Mucosa of gallbladder (tissue), 1 donor: ENCODE results near the gene PLP2. TPM values are rescaled to one million over a fixed set of nuclear protein-coding genes. Genes with fewer than 3 reads are reported as not detected.

Experiments
- DNase-seq: peaks from one replicate; pipeline ENCODE4 v3.0.0-alpha.2; 2020; ENCODE audit warnings: low spot score
- total RNA-seq: library from RNA; stranded (reverse); gene quantifications from one replicate; pipeline ENCODE4 v1.2.1, GENCODE V29; 2021
- donor health status: DM: no; HTN: no; CAD: no.

Gene PLP2
- total RNA-seq, 1 donor from 2014 or later, result 44.0 TPM

- no peak for DNase-seq
These were observed 37.9 kb downstream of the PLP2 start for GRCh38 chrX:49209434-49210251.

- DNase-seq, result no peak
These were observed 38.7 kb downstream of the PLP2 start for GRCh38 chrX:49210406-49210805.

GRCh38 chrX:49211074-49211473 is 39.4 kb downstream of the PLP2 start:
- no peak for DNase-seq

- no peak for DNase-seq
These were observed 40.5 kb downstream of the PLP2 start for GRCh38 chrX:49212209-49212608.

GRCh38 chrX:49212861-49213260 is 41.2 kb downstream of the PLP2 start:
- no peak for DNase-seq

- DNase-seq, result no peak
These were observed 42.7 kb downstream of the PLP2 start for GRCh38 chrX:49214416-49214815.

- no peak for DNase-seq
These were observed 43.4 kb downstream of the PLP2 start for GRCh38 chrX:49214996-49215526.

GRCh38 chrX:49220100-49220499 is 48.4 kb downstream of the PLP2 start:
- no peak for DNase-seq

GRCh38 chrX:49221868-49222267 is 50.2 kb downstream of the PLP2 start:
- DNase-seq, result no peak

Other genes with a start within 250 kb of the PLP2 start
- gene OTUD5, start 214.3 kb upstream of the PLP2 start, total RNA-seq, result 57.3 TPM
- 6.5 TPM for gene KCND1, start 200.1 kb upstream of the PLP2 start, total RNA-seq
- 52.7 TPM for gene GRIPAP1, start 169.6 kb upstream of the PLP2 start, total RNA-seq
- 59.5 TPM for gene TFE3, start 128.5 kb upstream of the PLP2 start, total RNA-seq
- 18.8 TPM for gene CCDC120, start 112.9 kb upstream of the PLP2 start, total RNA-seq
- 41.8 TPM for gene PRAF2, start 97.9 kb upstream of the PLP2 start, total RNA-seq
- 65.5 TPM for gene WDR45, start 92.0 kb upstream of the PLP2 start, total RNA-seq
- 22.7 TPM for gene GPKOW, start 48.2 kb upstream of the PLP2 start, total RNA-seq
- 18.3 TPM for gene MAGIX, start 9.1 kb upstream of the PLP2 start, total RNA-seq
- 16.3 TPM for gene PRICKLE3, start 14.5 kb downstream of the PLP2 start, total RNA-seq
- gene SYP, start 28.3 kb downstream of the PLP2 start, total RNA-seq, result 1.9 TPM
- 0.20 TPM for gene CACNA1F, start 61.4 kb downstream of the PLP2 start, total RNA-seq
- 20.0 TPM for gene CCDC22, start 63.6 kb downstream of the PLP2 start, total RNA-seq
- gene FOXP3, start 92.8 kb downstream of the PLP2 start, total RNA-seq, result 0.09 TPM
- gene PPP1R3F, start 97.9 kb downstream of the PLP2 start, total RNA-seq, result 11.5 TPM
- gene GAGE10, start 131.7 kb downstream of the PLP2 start, total RNA-seq, result not detected
- not detected for gene GAGE12J, start 150.1 kb downstream of the PLP2 start, total RNA-seq
- gene GAGE13, start 159.7 kb downstream of the PLP2 start, total RNA-seq, result 0.63 TPM